Esophagus (tissue), 2 donors: ENCODE data around the gene MED22. TPM values are rescaled to one million over a fixed set of nuclear protein-coding genes. Genes with fewer than 3 reads are reported as not detected.

Source experiments
- H3K27ac ChIP-seq, 2 donors: one replicate each; pipeline ENCODE4 v1.5.1; 2013; ENCODE audit warnings: low read depth in 2 of 2, mild to moderate bottlenecking in 2 of 2, inconsistent platforms in 1 of 2, low read length in 1 of 2, moderate library complexity in 1 of 2
- H3K27me3 ChIP-seq, 2 donors: one replicate each; pipeline ENCODE4 v1.6.1; 2013; ENCODE audit warnings: low read length in 2 of 2, control low read depth in 1 of 2, mild to moderate bottlenecking in 1 of 2; ENCODE audit not compliant: insufficient read depth in 2 of 2, control insufficient read depth in 1 of 2
- H3K36me3 ChIP-seq, 2 donors: one replicate each; pipeline ENCODE4 v1.6.1; 2013; ENCODE audit warnings: low read length in 1 of 2; ENCODE audit not compliant: control insufficient read depth in 2 of 2, insufficient read depth in 2 of 2
- H3K4me1 ChIP-seq, 2 donors: one replicate each; pipeline ENCODE4 v1.6.1; 2013; ENCODE audit warnings: low read length in 1 of 2; ENCODE audit not compliant: control insufficient read depth in 2 of 2, insufficient read depth in 2 of 2
- H3K4me3 ChIP-seq, 2 donors: one replicate each; pipeline ENCODE4 v1.5.1; 2013; ENCODE audit warnings: low read length in 2 of 2, mild to moderate bottlenecking in 2 of 2, low read depth in 1 of 2, moderate library complexity in 1 of 2
- H3K9me3 ChIP-seq, 2 donors: one replicate each; pipeline ENCODE4 v1.6.1; 2013; ENCODE audit warnings: mild to moderate bottlenecking in 2 of 2, low read depth in 1 of 2, low read length in 1 of 2, moderate library complexity in 1 of 2; ENCODE audit not compliant: control insufficient read depth in 2 of 2, insufficient read depth in 1 of 2
- WGBS, 2 donors: extraction: QIAGEN DNeasy Blood & Tissue Kit; methylation state at CpG; one replicate each; pipeline ENCODE4 v1.1.7; 2013; 5-methylcytosine and 5-hydroxymethylcytosine counted together
- polyA plus RNA-seq, 2 donors: library from polyadenylated mRNA; stranded (reverse); fragments of 200-250 nt; gene quantifications; one replicate each; pipeline ENCODE4 v1.2.3, GENCODE V29; 2013
- donor health status: healthy with polysubstance abuse.
- donor health status: Bipolar disorder and iron deficiency.

MED22 gene
- polyA plus RNA-seq, 2 donors = 7.3 to 12.0 TPM

DNA sequence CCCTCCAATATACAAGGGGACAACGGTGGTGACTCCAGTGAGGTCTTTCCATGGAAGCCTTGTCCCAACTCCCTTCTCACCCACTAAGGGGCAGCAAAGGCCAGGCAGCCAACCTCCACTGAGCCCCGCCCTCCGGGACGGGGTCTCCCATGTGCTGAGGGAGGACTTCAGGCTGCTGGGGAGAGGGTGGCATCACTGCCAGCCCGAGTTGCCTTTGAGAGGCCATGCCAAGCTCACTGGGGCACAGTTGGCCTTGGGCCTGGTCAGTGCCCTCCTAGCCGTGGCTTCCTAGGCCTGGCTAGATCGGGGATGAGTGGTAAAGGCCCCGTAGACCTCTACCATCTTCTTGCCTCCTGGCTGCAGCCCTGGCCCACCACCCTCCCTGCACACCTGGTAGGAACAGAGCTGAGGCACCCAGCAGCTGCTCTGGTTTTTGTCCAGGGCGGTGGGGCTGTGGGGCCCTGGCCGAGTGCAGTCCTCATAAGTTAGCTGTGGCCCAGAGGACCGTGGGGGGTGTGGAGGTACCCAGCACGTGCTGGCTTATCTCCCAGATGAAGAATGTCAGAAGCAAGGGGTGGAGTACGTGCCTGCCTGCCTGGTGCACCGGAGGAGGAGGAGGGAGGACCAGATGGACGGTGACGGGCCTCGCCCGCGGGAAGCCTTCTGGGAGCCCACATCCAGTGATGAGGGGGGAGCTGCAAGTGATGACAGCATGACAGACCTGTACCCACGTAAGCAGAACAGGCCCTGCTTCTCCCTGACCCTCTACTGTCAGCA, 11.7 kb upstream of the MED22 start:
- Histone ChIP-seq H3K27me3 (no peaks in the 10 kb centered on the region), H3K9me3 (peaks cover 0 to 2% of the 10 kb centered on the region in 2 donors), H3K4me3 (no peak overlapping the region), H3K36me3 (peaks cover 6 to 39% of the 10 kb centered on the region in 2 donors), H3K27ac (no peak overlapping the region), H3K4me1 (peaks cover 4 to 36% of the 10 kb centered on the region in 2 donors)
- WGBS, 2 donors = 45 to 53% methylated on average over 20 of the region's 20 CpGs

GRCh38 chr9:133357656-133358055, 9.7 kb upstream of the MED22 start:
- no peak overlapping the region for H3K27ac ChIP-seq
- H3K9me3 ChIP-seq = peaks cover 0 to 2% of the 10 kb centered on the region in 2 donors
- WGBS, 2 donors = 70 to 74% methylated on average over 14 of the region's 14 CpGs
- H3K27me3 ChIP-seq = no peaks in the 10 kb centered on the region
- peaks cover 1 to 44% of the 10 kb centered on the region in 2 donors for H3K36me3 ChIP-seq
- peaks cover 4 to 31% of the 10 kb centered on the region in 2 donors for H3K4me1 ChIP-seq
- peak overlapping the region in 1 of 2 donors; percentile 86 for H3K4me3 ChIP-seq

GRCh38 chr9:133356391-133357091, 8.6 kb upstream of the MED22 start, which contains the start of the genes SURF1 and SURF2:
SURF1 (minus strand) TSS chr9:133356487; CDS start chr9:133356453, 34 bp downstream.
SURF2 (plus strand) TSS chr9:133356550; CDS start chr9:133356593, 43 bp downstream.
- Histone ChIP-seq H3K9me3 (no peaks in the 10 kb centered on the region), H3K36me3 (peaks cover 4 to 47% of the 10 kb centered on the region in 2 donors), H3K4me1 (peaks cover 4 to 26% of the 10 kb centered on the region in 2 donors), H3K27me3 (no peaks in the 10 kb centered on the region), H3K4me3 (peak within 1 kb of the TSS; percentile 68 to 86), H3K27ac (peak within 1 kb of the TSS; percentile 77 to 80)
- WGBS, 2 donors = 1% methylated on average over 61 to 78 of the region's 78 CpGs

GRCh38 chr9:133355881-133356357, 8.0 kb upstream of the MED22 start:
- peaks cover 4 to 45% of the 10 kb centered on the region in 2 donors for H3K36me3 ChIP-seq
- H3K9me3 ChIP-seq = no peaks in the 10 kb centered on the region
- H3K4me3 ChIP-seq = peak overlapping the region; percentile 68 to 86
- 0 to 1% methylated on average over 23 to 31 of the region's 31 CpGs for WGBS, 2 donors
- peak overlapping the region; percentile 77 to 80 for H3K27ac ChIP-seq
- H3K4me1 ChIP-seq = peaks cover 4 to 26% of the 10 kb centered on the region in 2 donors
- H3K27me3 ChIP-seq = no peaks in the 10 kb centered on the region

GRCh38 chr9:133354766-133355165, 6.8 kb upstream of the MED22 start:
- no peak overlapping the region for H3K4me3 ChIP-seq
- H3K27me3 ChIP-seq = no peaks in the 10 kb centered on the region
- 76 to 77% methylated on average over 7 of the region's 7 CpGs for WGBS, 2 donors
- H3K36me3 ChIP-seq = peaks cover 7 to 44% of the 10 kb centered on the region in 2 donors
- peak overlapping the region in 1 of 2 donors; percentile 14 for H3K27ac ChIP-seq
- no peaks in the 10 kb centered on the region for H3K9me3 ChIP-seq
- H3K4me1 ChIP-seq = peaks cover 4 to 22% of the 10 kb centered on the region in 2 donors

DNA sequence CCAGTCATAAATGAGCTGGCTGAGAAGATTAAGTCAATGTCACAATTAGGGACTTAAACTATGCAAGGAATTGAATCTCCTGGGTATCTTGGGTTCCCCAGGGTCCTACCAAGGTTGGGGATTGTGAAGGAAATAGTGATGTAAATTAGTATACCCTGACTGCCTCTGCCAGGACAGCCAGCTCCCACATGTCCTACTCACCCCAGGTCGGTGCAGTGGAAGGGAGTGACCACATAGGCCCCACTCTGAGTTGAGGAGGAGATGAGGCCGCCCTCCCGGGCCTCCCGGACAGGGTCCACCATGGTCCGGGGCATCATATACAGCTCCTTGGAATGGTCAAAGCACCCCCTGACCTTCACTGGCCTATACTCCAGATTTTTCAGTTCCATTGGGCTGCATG, 5.6 kb upstream of the MED22 start:
- no peaks in the 10 kb centered on the region for H3K27me3 ChIP-seq
- H3K27ac ChIP-seq = no peak overlapping the region
- peaks cover 7 to 38% of the 10 kb centered on the region in 2 donors for H3K36me3 ChIP-seq
- no peaks in the 10 kb centered on the region for H3K9me3 ChIP-seq
- WGBS, 2 donors = 77 to 88% methylated on average over 5 of the region's 5 CpGs
- peaks cover 4 to 18% of the 10 kb centered on the region in 2 donors for H3K4me1 ChIP-seq
- no peak overlapping the region for H3K4me3 ChIP-seq

- H3K4me3 ChIP-seq = no peak overlapping the region
- WGBS, 2 donors = 64 to 68% methylated on average over 8 of the region's 8 CpGs
- no peak overlapping the region for H3K27ac ChIP-seq
- H3K4me1 ChIP-seq = peaks cover 2 to 15% of the 10 kb centered on the region in 2 donors
- H3K36me3 ChIP-seq = peaks cover 7 to 36% of the 10 kb centered on the region in 2 donors
- no peaks in the 10 kb centered on the region for H3K9me3 ChIP-seq
- no peaks in the 10 kb centered on the region for H3K27me3 ChIP-seq
Observed at GRCh38 chr9:133352635-133353340, 4.9 kb upstream of the MED22 start.

- Histone ChIP-seq H3K9me3 (no peaks in the 10 kb centered on the region), H3K4me1 (peaks cover 0 to 8% of the 10 kb centered on the region in 2 donors), H3K27ac (no peak overlapping the region), H3K36me3 (peaks cover 7 to 36% of the 10 kb centered on the region in 2 donors), H3K27me3 (no peaks in the 10 kb centered on the region), H3K4me3 (no peak overlapping the region)
- 68 to 75% methylated on average over 14 of the region's 14 CpGs for WGBS, 2 donors
Observed at GRCh38 chr9:133351908-133352634, 4.1 kb upstream of the MED22 start.
